ENCODE measurements around the gene MSMB. TPM values are rescaled to one million over a fixed set of nuclear protein-coding genes. Genes with fewer than 3 reads are reported as not detected.
"Not testable (repeated sequence)": the region's sequence is repeated elsewhere in the genome, so short reads cannot be mapped to it uniquely, and the experiment has no call there.

MSMB gene
- total RNA-seq, 1 experiment from 2014 or later = not detected

GRCh38 chr10:46006219-46006618 lies 39.9 kb downstream of the MSMB start:
- peak; percentile 85 for DNase-seq (ENCODE audit: low read depth)

- DNase-seq (ENCODE audit: low read depth) = no peak
Observed at GRCh38 chr10:46005383-46005782, 40.7 kb downstream of the MSMB start.

GRCh38 chr10:46004963-46005362 lies 41.1 kb downstream of the MSMB start:
- DNase-seq (ENCODE audit: low read depth) = no peak

GRCh38 chr10:46002916-46003693 lies 43.0 kb downstream of the MSMB start:
- peak; percentile 46 for DNase-seq (ENCODE audit: low read depth)

- DNase-seq (ENCODE audit: low read depth) = not testable (repeated sequence)
Observed at GRCh38 chr10:46002189-46002687, 43.8 kb downstream of the MSMB start.

GRCh38 chr10:46001187-46001756 lies 44.8 kb downstream of the MSMB start:
- DNase-seq (ENCODE audit: low read depth) = no peak

- DNase-seq (ENCODE audit: low read depth) = no peak
Observed at GRCh38 chr10:46000538-46000937, 45.5 kb downstream of the MSMB start.

GRCh38 chr10:45999955-46000354 lies 46.1 kb downstream of the MSMB start:
- not testable (repeated sequence) for DNase-seq (ENCODE audit: low read depth)

GRCh38 chr10:45997994-45998763 lies 47.9 kb downstream of the MSMB start:
- no peak for DNase-seq (ENCODE audit: low read depth)

GRCh38 chr10:45997557-45997956 lies 48.5 kb downstream of the MSMB start:
- DNase-seq (ENCODE audit: low read depth) = no peak

GRCh38 chr10:45985590-45985989 lies 60.5 kb downstream of the MSMB start:
- DNase-seq (ENCODE audit: low read depth) = not testable (repeated sequence)

GRCh38 chr10:45984473-45984872 lies 61.6 kb downstream of the MSMB start:
- not testable (repeated sequence) for DNase-seq (ENCODE audit: low read depth)

- DNase-seq (ENCODE audit: low read depth) = peak; percentile 58
Observed at GRCh38 chr10:45983538-45984186, 62.4 kb downstream of the MSMB start.

Other genes starting within 250 kb of the MSMB start
- 0.94 and 3.8 TPM in 2 replicates for gene AGAP4, start 198.8 kb downstream of the MSMB start, total RNA-seq (2014; rRNA removed; shearing (Covaris generic))
- 130 and 145 TPM in 2 replicates for gene TIMM23, start 73.8 kb downstream of the MSMB start, total RNA-seq (2014; rRNA removed; shearing (Covaris generic))
- gene NCOA4, start 15.6 kb downstream of the MSMB start, total RNA-seq (2014; rRNA removed; shearing (Covaris generic)) = 147 and 160 TPM in 2 replicates
- 1.6 TPM in 1 of 2 replicates, not detected in the other for gene ANTXRL, start 240.7 kb upstream of the MSMB start, total RNA-seq (2014; rRNA removed; shearing (Covaris generic))